ENCODE results near the gene MAP2K6.

DNA sequence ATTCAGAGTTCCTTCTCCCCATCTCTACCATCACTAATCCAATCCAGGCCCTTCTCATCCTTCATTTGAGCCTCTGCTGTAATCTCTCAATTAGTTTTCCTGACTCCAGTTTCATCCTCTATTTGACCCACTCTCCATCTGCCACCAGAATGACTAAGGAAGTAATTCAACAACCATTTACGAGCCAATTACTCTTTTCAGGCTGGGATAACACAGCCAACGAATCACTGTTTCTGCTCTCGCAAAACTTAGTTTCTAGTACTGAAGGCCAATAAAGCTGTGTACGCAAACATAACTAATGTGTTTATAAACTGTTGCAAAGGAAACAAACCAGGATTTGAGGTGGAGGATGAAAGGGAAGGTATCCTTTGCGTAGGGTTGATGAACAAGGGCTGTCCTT is 53.7 kb downstream of the MAP2K6 start:
- TF ChIP-seq, protein P1, sequence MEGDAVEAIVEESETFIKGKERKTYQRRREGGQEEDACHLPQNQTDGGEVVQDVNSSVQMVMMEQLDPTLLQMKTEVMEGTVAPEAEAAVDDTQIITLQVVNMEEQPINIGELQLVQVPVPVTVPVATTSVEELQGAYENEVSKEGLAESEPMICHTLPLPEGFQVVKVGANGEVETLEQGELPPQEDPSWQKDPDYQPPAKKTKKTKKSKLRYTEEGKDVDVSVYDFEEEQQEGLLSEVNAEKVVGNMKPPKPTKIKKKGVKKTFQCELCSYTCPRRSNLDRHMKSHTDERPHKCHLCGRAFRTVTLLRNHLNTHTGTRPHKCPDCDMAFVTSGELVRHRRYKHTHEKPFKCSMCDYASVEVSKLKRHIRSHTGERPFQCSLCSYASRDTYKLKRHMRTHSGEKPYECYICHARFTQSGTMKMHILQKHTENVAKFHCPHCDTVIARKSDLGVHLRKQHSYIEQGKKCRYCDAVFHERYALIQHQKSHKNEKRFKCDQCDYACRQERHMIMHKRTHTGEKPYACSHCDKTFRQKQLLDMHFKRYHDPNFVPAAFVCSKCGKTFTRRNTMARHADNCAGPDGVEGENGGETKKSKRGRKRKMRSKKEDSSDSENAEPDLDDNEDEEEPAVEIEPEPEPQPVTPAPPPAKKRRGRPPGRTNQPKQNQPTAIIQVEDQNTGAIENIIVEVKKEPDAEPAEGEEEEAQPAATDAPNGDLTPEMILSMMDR (IDR thresholded peaks at IDR 0.05; ENCODE audit: extremely low read depth in 1 of 2, insufficient read depth in 1 of 2, low read depth in 1 of 2, low read length in 2 of 2): no peak
- TF ChIP-seq POLR2A (IDR thresholded peaks at IDR 0.05; ENCODE audit: low read depth, low read length) (no peak), POLR2AphosphoS5 (IDR thresholded peaks at IDR 0.05; ENCODE audit: insufficient read depth, low read depth, low read length) (no peak), EZH2 (IDR thresholded peaks at IDR 0.05; ENCODE audit: borderline replicate concordance, low read depth, low read length, severe bottlenecking) (no peak), FOS (IDR thresholded peaks at IDR 0.05; ENCODE audit: borderline replicate concordance, insufficient read depth, low read length) (no peak), MYC (IDR thresholded peaks at IDR 0.05; ENCODE audit: low read depth, low read length) (no peak), JUN (IDR thresholded peaks at IDR 0.05; ENCODE audit: borderline replicate concordance, insufficient read depth, insufficient read length, low read depth) (no peak), GATA2 (IDR thresholded peaks at IDR 0.05; ENCODE audit: insufficient read depth, insufficient read length, low read depth, low read length) (no peak)
- TF ChIP-seq, protein P2, sequence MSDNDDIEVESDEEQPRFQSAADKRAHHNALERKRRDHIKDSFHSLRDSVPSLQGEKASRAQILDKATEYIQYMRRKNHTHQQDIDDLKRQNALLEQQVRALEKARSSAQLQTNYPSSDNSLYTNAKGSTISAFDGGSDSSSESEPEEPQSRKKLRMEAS (IDR thresholded peaks at IDR 0.05; ENCODE audit: insufficient read depth, insufficient read length): no peak

Measured in endothelial cell of umbilical vein (primary cell).